ENCODE results near the gene PIMREG.

Gene PIMREG

GRCh38 chr17:6462692-6463091, 18.4 kb downstream of the PIMREG start:
- no peak for FAIRE-seq

- no peak for FAIRE-seq
Observed at GRCh38 chr17:6463616-6464445, 19.6 kb downstream of the PIMREG start.

- no peak for FAIRE-seq
Observed at GRCh38 chr17:6464446-6465041, 20.3 kb downstream of the PIMREG start.

- FAIRE-seq = no peak
Observed at GRCh38 chr17:6465206-6466003, 21.1 kb downstream of the PIMREG start.

- no peak for FAIRE-seq
Observed at GRCh38 chr17:6467567-6467966, 23.3 kb downstream of the PIMREG start.

- no peak for FAIRE-seq
Observed at GRCh38 chr17:6468051-6468790, 24.0 kb downstream of the PIMREG start.

GRCh38 chr17:6470146-6470718, 26.0 kb downstream of the PIMREG start:
- FAIRE-seq = no peak

GRCh38 chr17:6470751-6471521, 26.7 kb downstream of the PIMREG start:
- FAIRE-seq = no peak

GRCh38 chr17:6471531-6472465, 27.5 kb downstream of the PIMREG start:
- FAIRE-seq = no peak

GRCh38 chr17:6472517-6472916, 28.3 kb downstream of the PIMREG start:
- no peak for FAIRE-seq

- no peak for FAIRE-seq
Observed at GRCh38 chr17:6473128-6473767, 29.0 kb downstream of the PIMREG start.

GRCh38 chr17:6474376-6474775, 30.1 kb downstream of the PIMREG start:
- no peak for FAIRE-seq

- no peak for FAIRE-seq
Observed at GRCh38 chr17:6474906-6475305, 30.7 kb downstream of the PIMREG start.

GRCh38 chr17:6475411-6475810, 31.2 kb downstream of the PIMREG start:
- no peak for FAIRE-seq

- no peak for FAIRE-seq
Observed at GRCh38 chr17:6476076-6476809, 32.0 kb downstream of the PIMREG start.

- no peak for FAIRE-seq
Observed at GRCh38 chr17:6476810-6477179, 32.5 kb downstream of the PIMREG start.

GRCh38 chr17:6477831-6478383, 33.7 kb downstream of the PIMREG start:
- no peak for FAIRE-seq

GRCh38 chr17:6478486-6478885, 34.2 kb downstream of the PIMREG start:
- no peak for FAIRE-seq

Measured in islet of Langerhans (tissue), 1 donor.